Fibroblast of mammary gland (primary cell): ENCODE measurements around the gene SMCO1.

Experiments
- DNase-seq: peaks from one replicate; pipeline ENCODE4 v3.0.0-alpha.2; 2010; ENCODE audit warnings: low read depth
- H3K4me3 ChIP-seq: 2 replicates; pipeline ENCODE4 v1.5.1; 2011; ENCODE audit warnings: low read depth, mild to moderate bottlenecking, low read length, moderate library complexity; ENCODE audit not compliant: control insufficient read depth
- TF ChIP-seq, protein P1 (sequence below): conservative IDR thresholded peaks from 2 replicates; pipeline ENCODE4 v1.5.1; 2011; ENCODE audit warnings: low read depth, low read length, inconsistent platforms; ENCODE audit not compliant: control insufficient read depth, insufficient read depth

Gene SMCO1, protein sequence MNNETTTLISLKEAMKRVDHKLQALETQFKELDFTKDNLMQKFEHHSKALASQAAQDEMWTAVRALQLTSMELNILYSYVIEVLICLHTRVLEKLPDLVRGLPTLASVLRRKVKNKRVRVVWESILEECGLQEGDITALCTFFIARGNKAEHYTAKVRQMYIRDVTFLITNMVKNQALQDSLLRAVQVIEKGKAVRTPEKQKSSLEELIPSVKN

DNA sequence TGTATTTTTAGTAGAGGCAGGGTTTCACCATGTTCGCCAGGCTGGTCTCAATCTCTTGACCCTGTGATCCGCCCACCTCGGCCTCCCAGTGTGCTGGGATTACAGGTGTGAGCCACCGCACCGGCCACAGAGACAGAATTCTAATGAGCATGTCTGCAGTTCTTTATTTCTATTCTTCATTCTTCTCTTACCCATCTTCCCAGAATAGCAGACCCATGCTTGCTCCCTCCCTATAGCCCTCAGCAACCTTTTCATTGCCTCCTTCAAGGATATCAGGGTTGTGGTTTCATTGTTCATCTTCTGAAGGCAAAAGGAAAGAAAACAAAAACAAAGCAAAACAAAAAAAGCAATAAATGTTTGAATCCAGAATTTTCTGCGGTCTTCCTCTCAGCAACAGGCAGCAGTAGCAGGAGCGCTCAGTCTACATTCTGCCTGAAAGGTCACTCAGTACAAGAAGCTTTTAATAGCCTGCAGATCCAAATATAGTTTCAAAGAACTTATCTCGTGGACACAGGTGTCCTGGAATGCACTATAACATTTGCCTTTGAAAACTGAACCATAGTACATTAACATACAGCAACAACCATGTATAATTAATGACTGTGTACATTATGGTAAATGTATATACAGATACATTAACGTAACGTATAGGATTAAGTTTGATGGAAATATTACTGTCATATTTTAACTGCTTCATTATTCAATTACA, at the start of gene SMCO1:
SMCO1 (minus strand) TSS at position 434 of the 709 bp plus-strand sequence; CDS start at position 297, 137 bp downstream.
- no peak for DNase-seq
- no peak within 1 kb of the TSS for H3K4me3 ChIP-seq
- TF ChIP-seq, protein P1, sequence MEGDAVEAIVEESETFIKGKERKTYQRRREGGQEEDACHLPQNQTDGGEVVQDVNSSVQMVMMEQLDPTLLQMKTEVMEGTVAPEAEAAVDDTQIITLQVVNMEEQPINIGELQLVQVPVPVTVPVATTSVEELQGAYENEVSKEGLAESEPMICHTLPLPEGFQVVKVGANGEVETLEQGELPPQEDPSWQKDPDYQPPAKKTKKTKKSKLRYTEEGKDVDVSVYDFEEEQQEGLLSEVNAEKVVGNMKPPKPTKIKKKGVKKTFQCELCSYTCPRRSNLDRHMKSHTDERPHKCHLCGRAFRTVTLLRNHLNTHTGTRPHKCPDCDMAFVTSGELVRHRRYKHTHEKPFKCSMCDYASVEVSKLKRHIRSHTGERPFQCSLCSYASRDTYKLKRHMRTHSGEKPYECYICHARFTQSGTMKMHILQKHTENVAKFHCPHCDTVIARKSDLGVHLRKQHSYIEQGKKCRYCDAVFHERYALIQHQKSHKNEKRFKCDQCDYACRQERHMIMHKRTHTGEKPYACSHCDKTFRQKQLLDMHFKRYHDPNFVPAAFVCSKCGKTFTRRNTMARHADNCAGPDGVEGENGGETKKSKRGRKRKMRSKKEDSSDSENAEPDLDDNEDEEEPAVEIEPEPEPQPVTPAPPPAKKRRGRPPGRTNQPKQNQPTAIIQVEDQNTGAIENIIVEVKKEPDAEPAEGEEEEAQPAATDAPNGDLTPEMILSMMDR: no peak

DNA sequence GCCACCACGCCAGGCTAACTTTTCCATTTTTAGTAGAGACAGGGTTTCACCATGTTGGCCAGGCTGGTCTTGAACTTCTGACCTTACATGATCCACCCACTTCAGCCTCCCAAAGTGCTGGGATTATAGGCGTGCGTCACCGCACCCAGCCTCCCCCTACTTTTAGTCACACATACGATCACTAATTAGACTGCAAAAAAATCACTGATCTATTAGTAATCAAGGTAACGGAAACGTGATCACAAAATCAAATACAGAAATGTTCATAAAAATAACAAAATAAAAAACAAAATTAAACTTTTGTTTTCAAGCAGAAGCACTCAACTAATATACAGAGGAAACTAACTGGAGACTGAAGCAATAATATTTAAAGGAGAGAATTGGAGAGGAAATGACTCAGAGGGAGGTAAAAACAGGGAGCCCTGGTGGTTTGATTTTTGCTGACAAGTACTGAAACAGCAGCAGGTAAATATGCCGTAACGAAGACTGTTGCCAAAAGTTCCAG, 48.6 kb upstream of the SMCO1 start:
- peak; percentile 29 for DNase-seq
- TF ChIP-seq, protein P1: no peak
- H3K4me3 ChIP-seq: no peak overlapping the region

DNA sequence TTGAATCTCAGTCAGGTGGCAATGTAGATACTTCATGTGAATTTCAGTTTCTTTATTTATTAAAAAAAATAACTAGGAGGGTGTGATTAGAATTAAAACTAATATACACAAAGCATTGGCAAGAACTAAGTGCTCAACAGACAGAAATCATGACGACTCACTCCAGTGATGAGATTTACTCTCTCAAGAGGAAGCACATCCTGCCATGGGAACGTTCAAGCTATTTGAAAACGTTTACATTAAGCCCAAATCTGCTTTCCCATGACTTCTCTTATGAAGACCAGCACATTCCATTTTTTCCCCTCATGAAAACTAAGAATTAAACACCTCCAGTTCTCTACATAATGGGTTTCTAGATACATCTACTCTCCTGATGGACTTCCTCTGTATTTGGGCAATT, 44.7 kb upstream of the SMCO1 start:
- DNase-seq: peak; percentile 33
- TF ChIP-seq, protein P1: no peak
- H3K4me3 ChIP-seq: no peak overlapping the region

DNA sequence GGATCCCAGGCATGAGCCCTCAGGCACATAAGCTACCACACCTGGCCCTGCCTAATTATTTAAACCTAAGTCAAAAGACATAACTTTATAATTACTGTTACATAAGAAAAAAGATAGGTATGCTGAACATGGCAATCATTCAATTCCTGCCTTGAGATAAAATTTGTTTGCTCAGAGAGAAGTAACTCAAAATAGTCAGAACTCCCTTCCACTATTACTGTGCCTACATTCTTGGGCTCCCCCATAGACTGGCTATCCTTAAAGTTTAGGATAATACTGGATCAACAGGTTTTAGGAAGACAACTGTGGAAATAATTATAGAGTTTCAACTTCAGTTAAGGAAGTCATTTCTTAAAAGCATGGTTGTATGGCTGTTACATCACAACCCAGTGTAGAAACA, 43.3 kb upstream of the SMCO1 start:
- TF ChIP-seq, protein P1: no peak
- H3K4me3 ChIP-seq: no peak overlapping the region
- DNase-seq: no peak

DNA sequence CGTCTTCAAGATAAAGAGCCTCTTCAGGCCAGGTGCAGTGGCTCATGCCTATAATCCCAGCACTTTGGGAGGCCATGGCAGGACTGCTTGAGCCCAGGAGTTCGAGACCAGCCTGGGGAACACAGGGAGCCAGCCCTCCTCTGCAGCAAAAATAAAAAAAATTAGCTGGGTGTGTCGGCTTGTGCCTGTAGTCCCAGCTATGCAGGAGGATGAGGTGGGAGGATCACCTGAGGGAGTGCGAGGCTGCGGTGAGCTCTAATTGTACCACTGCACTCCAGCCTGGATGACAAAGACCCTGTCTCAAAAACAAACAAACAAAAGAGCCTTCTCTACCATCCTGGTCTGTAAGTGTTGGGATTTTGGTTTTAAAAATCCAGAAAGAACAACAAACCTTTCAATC, 42.1 kb upstream of the SMCO1 start:
- DNase-seq: no peak
- TF ChIP-seq, protein P1: no peak

DNA sequence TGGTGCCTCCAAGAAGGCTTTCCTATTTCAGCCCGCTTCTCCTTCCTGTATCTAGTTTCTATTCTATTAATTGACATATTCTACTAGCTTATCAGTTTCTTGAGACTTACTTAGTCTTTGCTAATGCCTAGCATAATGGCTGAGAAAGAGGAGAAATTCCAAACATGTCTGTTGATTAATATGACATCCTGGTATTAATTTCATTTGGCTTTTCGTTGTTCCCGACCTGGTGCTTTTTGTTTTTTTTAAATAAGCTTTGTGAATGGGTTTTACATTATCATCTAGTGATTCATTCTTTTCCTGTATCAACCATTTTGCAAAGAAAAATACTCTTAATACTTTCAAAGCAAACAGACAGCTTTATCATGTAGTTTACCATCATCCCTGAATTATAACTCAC, 40.1 kb upstream of the SMCO1 start:
- no peak for DNase-seq
- TF ChIP-seq, protein P1: no peak
- H3K4me3 ChIP-seq: no peak overlapping the region

More for the DNA sequence above, 42.1 kb upstream of the SMCO1 start:
- H3K4me3 ChIP-seq: no peak overlapping the region
